Fibroblast of peridontal ligament (primary cell): ENCODE data around the gene ZDHHC13.
A peak's percentile ranks its signal among the peaks of the same experiment; 100 is the strongest.

Experiments
- DNase-seq: peaks from one replicate; pipeline ENCODE4 v3.0.0-alpha.2; 2010; ENCODE audit errors: extremely low read depth

ZDHHC13 gene

DNA sequence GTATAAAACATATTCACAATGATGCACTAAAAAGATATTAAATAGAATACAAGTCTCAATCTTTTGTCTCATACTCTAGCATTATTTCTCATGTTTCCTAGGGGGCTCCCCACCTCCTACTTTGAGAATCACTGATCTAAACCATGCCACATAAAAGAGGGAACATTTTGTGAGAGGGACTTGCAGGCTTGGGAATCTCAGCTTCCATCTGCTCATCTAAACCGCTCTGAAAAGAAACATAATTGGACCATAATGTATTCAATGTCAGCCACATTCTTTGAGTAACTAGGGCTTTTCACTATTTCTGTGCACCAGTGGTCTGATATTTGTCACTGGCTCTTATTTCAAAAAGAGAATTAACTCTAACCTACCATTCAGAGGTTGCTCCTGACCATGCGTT is 91.2 kb downstream of the ZDHHC13 start:
- no peak for DNase-seq

DNA sequence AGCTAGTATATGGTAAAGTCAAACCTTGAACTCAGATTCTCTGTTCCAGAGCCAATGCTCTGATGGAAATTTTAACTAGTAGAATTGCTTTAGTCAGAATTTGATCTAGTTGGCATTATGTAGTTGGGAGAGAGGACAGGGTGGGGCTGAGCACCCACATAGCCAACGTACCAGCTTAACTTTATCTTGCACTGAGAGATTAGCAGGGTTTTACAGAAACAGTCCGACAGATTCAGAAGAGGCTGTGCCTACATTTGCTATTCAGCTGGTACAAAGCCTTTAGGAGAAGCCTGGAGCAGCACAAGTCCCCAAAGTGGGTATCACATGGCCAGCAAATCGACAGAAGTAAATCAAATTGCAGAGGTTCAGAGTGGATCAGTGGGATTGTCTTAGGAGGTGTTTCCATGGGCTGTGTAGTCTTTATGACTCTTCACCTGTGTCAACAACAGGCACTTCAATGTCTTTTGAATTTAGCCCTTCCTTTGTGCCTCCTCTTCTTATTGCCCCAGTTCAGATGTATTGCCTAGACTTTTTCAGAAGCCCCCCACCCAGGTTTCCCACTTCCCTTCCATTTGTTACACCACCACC is 92.1 kb downstream of the ZDHHC13 start:
- DNase-seq, result no peak

DNA sequence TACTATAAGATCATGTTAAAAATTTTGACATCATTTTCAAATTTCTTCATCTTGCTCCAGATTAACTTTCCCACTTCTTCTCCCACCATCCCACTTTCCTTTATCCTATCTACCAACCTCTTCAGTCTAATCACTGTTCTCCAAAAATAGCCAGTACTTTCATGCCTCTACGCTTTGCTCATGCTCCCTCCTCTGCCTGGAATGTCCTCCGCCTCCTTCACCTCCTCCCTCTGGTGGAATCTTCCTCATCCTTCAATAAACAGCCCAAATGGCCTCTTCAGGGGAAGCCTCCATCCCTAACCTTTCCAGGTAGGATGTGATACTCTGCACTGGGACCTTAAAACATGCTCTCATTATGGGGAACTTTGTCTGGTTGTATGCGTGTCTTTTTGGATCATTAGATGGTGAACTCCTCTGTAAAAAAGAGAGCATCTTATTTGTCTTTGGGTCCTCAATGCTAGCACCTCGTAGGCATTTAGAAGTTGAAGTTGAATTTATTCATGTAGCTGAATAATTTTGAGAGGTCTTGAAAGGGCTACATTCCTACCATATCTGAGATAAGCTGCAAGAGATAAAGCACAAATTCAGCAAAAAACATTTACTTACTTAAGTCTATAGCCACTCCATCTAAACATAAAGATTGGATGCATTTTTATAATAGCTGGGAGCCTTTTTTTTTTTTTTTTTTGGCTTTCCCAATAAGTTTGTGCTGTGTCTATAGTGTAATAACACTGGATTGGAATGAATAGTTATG is 92.8 kb downstream of the ZDHHC13 start:
- no peak for DNase-seq

DNA sequence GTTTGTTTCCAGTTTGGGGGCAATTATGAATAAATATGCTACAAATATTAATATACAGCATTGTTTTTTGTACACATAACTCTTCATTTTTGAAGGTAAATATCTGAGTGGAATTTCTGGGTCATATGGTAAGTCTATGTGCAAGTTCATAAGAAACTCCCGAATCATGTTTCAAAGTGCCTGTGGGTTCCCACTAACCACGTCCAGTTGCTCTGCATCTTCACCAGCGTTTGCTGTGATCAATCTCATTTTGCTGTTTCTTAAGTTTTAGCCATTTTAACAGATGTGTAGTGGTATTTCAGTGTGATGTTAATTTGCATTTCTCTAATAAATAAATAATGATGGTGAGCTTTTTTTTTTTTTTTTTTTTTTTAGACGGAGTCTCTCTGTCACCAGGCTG is 99.1 kb downstream of the ZDHHC13 start:
- no peak for DNase-seq

DNA sequence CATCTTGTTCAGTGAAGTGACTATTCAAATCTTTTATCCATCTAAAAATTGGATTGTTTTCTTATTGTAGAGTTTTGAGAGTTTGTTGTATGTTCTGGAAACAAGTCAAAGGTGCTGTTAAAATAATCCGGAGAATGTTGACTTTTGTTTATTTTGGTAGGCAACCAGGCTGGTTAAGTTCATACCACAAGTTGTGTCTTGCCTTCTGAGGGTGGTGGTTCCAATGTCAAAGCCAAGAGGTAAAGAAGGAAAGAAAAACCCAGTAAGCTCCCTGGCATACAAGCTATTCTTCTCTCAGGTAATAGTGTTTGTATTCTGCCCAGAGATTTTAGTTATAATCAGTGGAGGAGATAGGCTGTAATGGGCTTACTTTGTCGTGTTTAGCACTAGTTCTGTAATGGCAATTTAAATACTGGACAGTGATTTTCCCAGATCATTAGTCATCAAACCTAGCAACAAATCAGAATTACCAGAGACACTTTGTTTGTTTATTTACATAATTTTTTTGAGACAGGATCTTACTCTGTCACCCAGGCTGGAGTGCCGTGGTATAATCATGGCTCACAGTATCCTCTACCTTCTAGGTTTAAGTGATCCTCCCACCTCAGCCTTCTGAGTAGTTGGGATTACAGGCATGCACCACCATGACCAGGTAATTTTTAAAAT is 99.9 kb downstream of the ZDHHC13 start:
- DNase-seq, result no peak

DNA sequence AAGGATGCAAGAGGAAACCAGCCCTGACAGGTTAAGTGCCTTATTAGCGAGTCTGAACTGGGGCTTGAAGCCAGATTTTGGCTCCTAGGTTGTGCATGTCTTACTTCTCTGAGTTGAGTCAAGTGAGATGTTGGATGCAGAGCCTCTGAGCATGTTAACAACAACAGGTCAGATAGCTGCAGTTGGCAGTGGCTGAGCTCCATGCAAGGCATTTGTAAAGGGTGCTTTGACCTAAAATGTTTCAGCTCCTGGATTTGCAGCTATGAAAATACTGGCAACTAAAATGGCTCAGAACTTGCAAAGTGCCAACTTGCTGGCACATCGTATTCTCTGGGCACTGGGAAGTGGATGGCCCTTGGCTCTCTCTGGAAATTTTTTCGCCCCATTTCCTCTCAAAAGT is 101.2 kb downstream of the ZDHHC13 start:
- no peak for DNase-seq

DNA sequence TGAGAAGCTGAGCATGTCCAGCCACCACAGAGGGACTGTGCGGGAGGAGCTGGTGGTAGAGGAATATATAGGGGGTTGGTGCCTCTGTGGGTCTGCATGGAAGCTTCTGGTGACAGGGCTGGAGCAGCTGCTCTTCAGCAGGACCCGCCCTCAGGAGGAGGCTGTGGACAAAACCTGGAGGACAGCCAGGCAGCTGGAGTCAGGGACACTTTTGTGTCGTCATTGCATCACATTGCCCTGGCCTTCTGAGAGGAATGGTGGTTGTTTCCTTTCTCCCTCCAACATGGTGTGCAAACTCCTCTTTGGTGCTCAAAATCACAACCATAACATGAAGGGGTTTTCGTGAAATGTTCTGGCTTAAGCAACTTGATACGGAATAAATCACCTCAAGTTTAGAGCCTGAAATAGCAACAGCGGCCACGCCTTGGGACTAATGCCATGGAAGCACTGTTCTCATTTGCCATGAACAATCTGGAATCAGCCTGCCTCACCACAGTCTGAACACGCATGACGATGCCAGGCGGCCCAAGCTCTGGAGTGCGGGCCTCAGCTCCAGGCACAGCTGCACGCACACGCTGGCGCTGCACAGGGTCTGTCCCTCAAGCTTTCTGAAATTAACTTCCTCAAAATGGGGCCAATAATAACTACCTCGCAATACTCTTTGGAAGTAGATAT is 102.0 kb downstream of the ZDHHC13 start:
- no peak for DNase-seq

DNA sequence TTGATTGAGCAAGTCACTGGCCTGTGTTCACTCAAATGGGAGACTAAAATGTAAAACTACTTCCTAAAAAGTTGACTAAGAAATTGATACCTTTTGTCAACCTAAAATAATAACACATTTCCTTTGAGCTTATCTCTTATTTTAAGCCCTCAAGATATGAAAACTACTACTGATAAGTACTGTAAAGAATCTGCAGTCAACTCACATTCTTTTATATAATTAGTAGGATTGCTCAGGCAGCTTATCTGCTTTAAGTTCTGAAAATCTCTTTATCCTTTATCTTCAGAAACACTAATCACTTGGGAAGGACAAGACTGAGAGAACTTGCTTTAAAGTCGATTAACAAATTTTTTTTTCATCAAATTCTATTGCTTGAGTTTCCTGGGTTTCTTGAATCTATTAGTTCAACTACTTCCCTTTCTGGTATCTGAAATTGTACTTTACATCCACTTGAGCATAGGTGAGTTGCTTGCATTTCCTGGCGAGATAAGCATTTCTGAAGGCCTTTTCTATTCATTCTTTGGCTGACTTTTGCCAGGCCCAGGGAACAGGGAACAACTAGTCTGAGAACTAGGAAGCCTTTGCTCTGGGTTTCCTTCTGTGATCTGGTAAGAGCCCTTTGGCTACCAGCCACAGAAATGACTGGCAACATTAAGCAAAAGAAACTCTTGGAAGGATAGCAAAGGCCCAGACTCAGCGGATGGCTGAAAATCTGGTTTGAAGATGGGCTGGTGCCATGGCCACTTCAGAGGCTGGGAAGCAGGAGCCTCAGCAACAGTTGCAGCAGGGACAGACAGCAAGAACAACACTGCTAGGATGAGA is 104.1 kb downstream of the ZDHHC13 start:
- DNase-seq, result peak; percentile 12

DNA sequence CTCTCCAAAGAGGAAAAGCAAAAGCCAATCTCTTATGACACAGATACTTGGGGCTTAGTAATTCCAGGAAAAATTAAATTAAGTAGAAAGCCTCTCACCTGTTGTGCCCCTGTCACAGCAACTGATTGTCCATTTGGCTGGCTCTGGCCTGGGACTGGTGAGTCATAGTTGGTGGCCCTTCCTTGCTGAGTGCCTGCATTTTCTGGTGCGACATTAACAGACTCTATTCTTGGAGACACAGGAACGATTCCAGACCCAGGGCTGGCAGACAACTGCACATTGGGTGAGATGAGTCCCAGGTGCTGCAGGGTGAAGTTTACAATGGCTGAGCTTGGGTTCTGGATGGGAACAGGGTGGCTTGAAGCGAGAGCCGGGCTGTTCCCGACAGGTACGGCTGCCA is 108.2 kb downstream of the ZDHHC13 start:
- no peak for DNase-seq

DNA sequence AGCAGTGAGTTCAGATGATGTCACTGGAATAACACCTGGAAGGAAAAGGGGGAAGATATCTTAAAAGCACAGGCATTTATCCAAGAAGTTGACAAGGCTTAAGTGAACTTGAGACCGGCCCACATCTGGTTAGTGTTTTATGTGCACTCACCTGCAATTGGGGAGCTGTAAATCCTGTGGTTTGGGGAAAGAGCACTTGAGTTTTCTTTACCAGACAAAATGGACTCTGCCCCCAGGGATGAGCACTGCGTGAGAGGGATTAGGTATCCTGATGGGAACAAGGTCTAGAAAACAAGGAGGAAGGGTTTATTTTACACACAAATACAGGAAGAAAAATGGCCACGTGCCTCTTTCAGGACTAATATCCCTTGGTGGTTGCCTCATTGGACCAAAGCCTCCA is 108.6 kb downstream of the ZDHHC13 start:
- DNase-seq, result no peak
